Ovary (tissue), 3 donors: ENCODE results near the gene RAPGEF6.

ENCODE experiments used
- POLR2A ChIP-seq: fragments of 450-650 bp; IDR thresholded peaks from one replicate; pipeline ENCODE4 v1.6.1; 2017; ENCODE audit warnings: antibody characterized with exemption, mild to moderate bottlenecking, moderate library complexity
- TF ChIP-seq, protein P1 (sequence below), 3 donors: fragments of 450-650 bp in 2 of 3; fragments of 200-600 bp in 1 of 3; IDR thresholded peaks; one replicate each; pipeline versions ENCODE4 v1.5.1 to v1.8.0; 2016 to 2022; ENCODE audit warnings: antibody characterized with exemption in 3 of 3, mild to moderate bottlenecking in 1 of 3
- donor health status: DM: no; HTN: no; CAD: no.

DNA sequence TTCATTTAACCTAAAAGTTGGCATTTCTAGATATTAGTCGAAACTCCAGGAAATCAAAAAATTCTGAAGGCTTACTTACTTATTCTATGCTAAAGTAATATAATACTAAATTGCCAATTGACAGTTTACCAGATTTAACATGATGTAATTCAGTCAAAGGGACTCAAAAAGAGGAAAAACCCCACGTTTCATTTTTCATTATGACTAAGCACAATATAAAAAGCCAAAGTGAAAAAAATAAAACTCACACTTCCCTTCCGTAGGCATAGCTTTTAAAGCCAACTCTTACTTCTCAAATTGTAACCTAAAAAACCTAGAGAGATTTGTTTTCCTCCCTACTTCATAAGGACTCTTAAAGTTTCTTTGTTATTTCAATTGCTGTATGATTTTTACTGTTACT lies 146.6 kb downstream of the RAPGEF6 start:
- no peak for TF ChIP-seq POLR2A
- TF ChIP-seq, protein P1, sequence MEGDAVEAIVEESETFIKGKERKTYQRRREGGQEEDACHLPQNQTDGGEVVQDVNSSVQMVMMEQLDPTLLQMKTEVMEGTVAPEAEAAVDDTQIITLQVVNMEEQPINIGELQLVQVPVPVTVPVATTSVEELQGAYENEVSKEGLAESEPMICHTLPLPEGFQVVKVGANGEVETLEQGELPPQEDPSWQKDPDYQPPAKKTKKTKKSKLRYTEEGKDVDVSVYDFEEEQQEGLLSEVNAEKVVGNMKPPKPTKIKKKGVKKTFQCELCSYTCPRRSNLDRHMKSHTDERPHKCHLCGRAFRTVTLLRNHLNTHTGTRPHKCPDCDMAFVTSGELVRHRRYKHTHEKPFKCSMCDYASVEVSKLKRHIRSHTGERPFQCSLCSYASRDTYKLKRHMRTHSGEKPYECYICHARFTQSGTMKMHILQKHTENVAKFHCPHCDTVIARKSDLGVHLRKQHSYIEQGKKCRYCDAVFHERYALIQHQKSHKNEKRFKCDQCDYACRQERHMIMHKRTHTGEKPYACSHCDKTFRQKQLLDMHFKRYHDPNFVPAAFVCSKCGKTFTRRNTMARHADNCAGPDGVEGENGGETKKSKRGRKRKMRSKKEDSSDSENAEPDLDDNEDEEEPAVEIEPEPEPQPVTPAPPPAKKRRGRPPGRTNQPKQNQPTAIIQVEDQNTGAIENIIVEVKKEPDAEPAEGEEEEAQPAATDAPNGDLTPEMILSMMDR (IDR thresholded peaks at IDR 0.05) = no peak
